Trophoblast cell (in vitro differentiated cells and primary cell): ENCODE measurements around the gene MAML3.

Experiments used
- DNase-seq, 2 donors: peaks; one replicate each; pipeline ENCODE4 v3.0.0-alpha.2; 2016
- H2AFZ ChIP-seq: 2 replicates; pipeline ENCODE4 v1.6.1; 2013; ENCODE audit warnings: low read length, moderate library complexity, mild to moderate bottlenecking; ENCODE audit not compliant: insufficient read depth, poor library complexity
- H2AK5ac ChIP-seq: 2 replicates; pipeline ENCODE4 v1.6.1; 2013; ENCODE audit warnings: mild to moderate bottlenecking, low read length
- H2BK120ac ChIP-seq: 2 replicates; pipeline ENCODE4 v1.6.1; 2013; ENCODE audit warnings: low read length, mild to moderate bottlenecking, moderate library complexity; ENCODE audit not compliant: insufficient read depth, poor library complexity
- H2BK12ac ChIP-seq: 2 replicates; pipeline ENCODE4 v1.6.1; 2013; ENCODE audit warnings: mild to moderate bottlenecking, low read length, moderate library complexity
- H2BK5ac ChIP-seq: 2 replicates; pipeline ENCODE4 v1.6.1; 2013; ENCODE audit warnings: low read length, low read depth, moderate library complexity, mild to moderate bottlenecking; ENCODE audit not compliant: poor library complexity
- H3K14ac ChIP-seq: 2 replicates; pipeline ENCODE4 v1.6.1; 2013; ENCODE audit warnings: mild to moderate bottlenecking, low read length
- H3K18ac ChIP-seq: 2 replicates; pipeline ENCODE4 v1.6.1; 2013; ENCODE audit warnings: mild to moderate bottlenecking, low read length
- H3K23ac ChIP-seq: 2 replicates; pipeline ENCODE4 v1.6.1; 2013; ENCODE audit warnings: low read length
- H3K27ac ChIP-seq: 2 replicates; pipeline ENCODE4 v1.5.1; 2013; ENCODE audit warnings: low read depth, mild to moderate bottlenecking, inconsistent platforms, low read length, moderate library complexity
- H3K27me3 ChIP-seq: 2 replicates; pipeline ENCODE4 v1.6.1; 2013; ENCODE audit warnings: inconsistent platforms, mild to moderate bottlenecking, low read length, moderate library complexity; ENCODE audit not compliant: insufficient read depth
- H3K36me3 ChIP-seq, 2 experiments: 1 replicate in 1 of 2; 2 replicates in 1 of 2; pipeline ENCODE4 v1.6.1; 2013; ENCODE audit warnings: low read length in 2 of 2, mild to moderate bottlenecking in 2 of 2, moderate library complexity in 1 of 2; ENCODE audit not compliant: insufficient read depth in 2 of 2, control insufficient read depth in 1 of 2
- H3K4ac ChIP-seq: 2 replicates; pipeline ENCODE4 v1.6.1; 2013; ENCODE audit warnings: low read depth, mild to moderate bottlenecking, low read length, moderate library complexity
- H3K4me1 ChIP-seq, 2 experiments: 1 replicate in 1 of 2; 2 replicates in 1 of 2; pipeline ENCODE4 v1.6.1; 2013; ENCODE audit warnings: low read length in 2 of 2, mild to moderate bottlenecking in 2 of 2, moderate library complexity in 1 of 2; ENCODE audit not compliant: insufficient read depth in 2 of 2, control insufficient read depth in 1 of 2
- H3K4me2 ChIP-seq: 2 replicates; pipeline ENCODE4 v1.6.1; 2013; ENCODE audit warnings: inconsistent platforms, mild to moderate bottlenecking, low read length, moderate library complexity
- H3K4me3 ChIP-seq: 2 replicates; pipeline ENCODE4 v1.5.1; 2013; ENCODE audit warnings: mild to moderate bottlenecking, low read depth, low read length, inconsistent platforms
- H3K79me1 ChIP-seq: one replicate; pipeline ENCODE4 v1.6.1; 2013; ENCODE audit warnings: low read length
- H3K79me2 ChIP-seq: 2 replicates; pipeline ENCODE4 v1.6.1; 2013; ENCODE audit warnings: low read length, mild to moderate bottlenecking; ENCODE audit not compliant: control insufficient read depth, insufficient read depth, poor library complexity
- H3K9ac ChIP-seq: 2 replicates; pipeline ENCODE4 v1.6.1; 2013; ENCODE audit warnings: mild to moderate bottlenecking, low read length
- H3K9me3 ChIP-seq: 2 replicates; pipeline ENCODE4 v1.6.1; 2013; ENCODE audit warnings: low read depth, mild to moderate bottlenecking, control low read depth, inconsistent platforms, low read length; ENCODE audit not compliant: insufficient read depth
- H4K12ac ChIP-seq: 2 replicates; pipeline ENCODE4 v1.6.1; 2013; ENCODE audit warnings: low read depth, mild to moderate bottlenecking, low read length, moderate library complexity
- H4K8ac ChIP-seq: 2 replicates; pipeline ENCODE4 v1.6.1; 2013; ENCODE audit warnings: low read depth, mild to moderate bottlenecking, low read length, moderate library complexity
- H4K91ac ChIP-seq: one replicate; pipeline ENCODE4 v1.6.1; 2013; ENCODE audit warnings: low read depth, mild to moderate bottlenecking, low read length, moderate library complexity
- WGBS: extraction: QIAGEN DNeasy Blood & Tissue Kit; methylation state at CpG from one replicate; pipeline ENCODE4 v1.1.7; 2013; ENCODE audit warnings: missing lambda C conversion rate; ENCODE audit not compliant: insufficient read length, insufficient coverage; ENCODE audit errors: extremely low coverage; 5-methylcytosine and 5-hydroxymethylcytosine counted together

MAML3 gene

DNA sequence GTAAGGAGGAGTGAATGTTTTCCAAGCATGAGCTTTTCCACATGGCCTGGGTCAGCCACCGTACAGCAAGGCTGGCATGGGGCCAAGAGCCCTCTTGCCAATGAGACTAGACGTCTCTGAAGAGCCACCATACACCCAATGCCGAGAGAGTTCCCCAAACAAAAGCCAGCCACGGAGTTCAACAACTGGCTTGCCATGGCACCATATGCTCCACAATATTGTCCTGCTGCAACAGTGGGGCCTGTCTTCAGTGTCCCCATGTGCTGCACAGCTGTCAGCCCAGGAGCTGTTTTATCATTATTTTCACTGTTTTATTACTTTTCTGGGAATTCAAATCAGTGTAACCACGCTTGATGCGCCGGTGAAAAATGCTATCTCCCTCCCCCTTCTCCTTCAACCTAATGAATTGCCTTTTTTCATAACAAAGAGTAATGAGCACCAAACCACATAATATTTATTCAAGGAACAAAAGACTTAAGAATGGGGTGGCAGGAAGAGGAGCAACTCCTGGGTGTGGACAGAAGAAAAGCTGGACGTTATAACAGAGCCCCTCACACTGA lies 18.4 kb downstream of the MAML3 start:
- H3K4me1 ChIP-seq = peaks cover 8 to 13% of the 10 kb centered on the region in 2 experiments
- no peak overlapping the region for H2BK5ac ChIP-seq
- no CpG with 5 or more reads among the region's 8 CpGs for WGBS

GRCh38 chr4:140134746-140135425 lies 19.1 kb downstream of the MAML3 start:
- Histone ChIP-seq H3K18ac (no peak overlapping the region), H3K79me1 (peaks cover 5% of the 10 kb centered on the region), H3K36me3 (no peaks in the 10 kb centered on the region), H3K4ac (no peak overlapping the region), H3K4me2 (no peak overlapping the region), H3K27me3 (no peaks in the 10 kb centered on the region), H4K12ac (no peak overlapping the region), H3K23ac (no peak overlapping the region), H3K27ac (no peak overlapping the region), H3K14ac (no peak overlapping the region), H3K4me1 (peaks cover 7 to 12% of the 10 kb centered on the region in 2 experiments), H4K91ac (no peak overlapping the region), H3K79me2 (peaks cover 2% of the 10 kb centered on the region), H2AFZ (no peak overlapping the region), H3K4me3 (no peak overlapping the region), H2BK120ac (no peak overlapping the region), H3K9ac (no peak overlapping the region), H2BK12ac (no peak overlapping the region), H2BK5ac (no peak overlapping the region), H3K9me3 (no peaks in the 10 kb centered on the region), H2AK5ac (no peak overlapping the region), H4K8ac (no peak overlapping the region)
- WGBS = no CpG with 5 or more reads among the region's 9 CpGs
- no peak for DNase-seq

More for the DNA sequence above, 18.4 kb downstream of the MAML3 start:
- Histone ChIP-seq H2BK12ac (peak overlapping the region; percentile 4), H3K27ac (no peak overlapping the region), H3K4ac (peak overlapping the region; percentile 17), H2AFZ (no peak overlapping the region), H3K4me2 (no peak overlapping the region), H3K79me2 (peaks cover 2% of the 10 kb centered on the region), H3K4me3 (no peak overlapping the region), H3K27me3 (no peaks in the 10 kb centered on the region), H3K36me3 (no peaks in the 10 kb centered on the region), H3K79me1 (peaks cover 5% of the 10 kb centered on the region), H3K9ac (no peak overlapping the region), H4K8ac (no peak overlapping the region), H3K18ac (no peak overlapping the region), H3K9me3 (peaks cover under 1% of the 10 kb centered on the region), H2BK120ac (peak overlapping the region; percentile 8), H2AK5ac (no peak overlapping the region), H4K12ac (no peak overlapping the region), H3K14ac (no peak overlapping the region), H4K91ac (no peak overlapping the region), H3K23ac (no peak overlapping the region)
- DNase-seq = no peak

DNA sequence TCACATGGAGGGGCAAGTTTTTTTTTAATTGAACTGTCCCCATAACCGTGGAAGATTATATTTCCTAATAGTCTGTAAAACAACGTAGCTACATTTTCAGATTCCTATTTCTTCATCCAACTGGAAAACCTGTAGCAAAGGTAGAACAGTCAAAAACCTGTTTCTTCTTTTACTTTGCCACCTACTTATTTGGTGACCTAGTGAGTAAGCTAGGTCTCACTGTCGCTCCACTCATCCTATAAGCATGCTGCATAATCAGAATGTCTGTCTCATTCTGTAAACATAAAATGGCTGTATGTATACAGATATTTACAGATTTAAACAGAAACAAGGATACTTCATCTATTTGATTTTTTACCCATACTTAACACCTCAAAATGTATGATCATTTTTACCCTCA lies 20.4 kb downstream of the MAML3 start:
- no peak overlapping the region for H2AFZ ChIP-seq
- H3K4me2 ChIP-seq = no peak overlapping the region
- H3K4me3 ChIP-seq = no peak overlapping the region
- no peaks in the 10 kb centered on the region for H3K27me3 ChIP-seq
- H2BK12ac ChIP-seq = no peak overlapping the region
- H3K4ac ChIP-seq = no peak overlapping the region
- H3K4me1 ChIP-seq = peaks cover 5 to 12% of the 10 kb centered on the region in 2 experiments
- H4K8ac ChIP-seq = no peak overlapping the region
- H2AK5ac ChIP-seq = no peak overlapping the region
- no peaks in the 10 kb centered on the region for H3K9me3 ChIP-seq
- H2BK120ac ChIP-seq = no peak overlapping the region
- H3K14ac ChIP-seq = no peak overlapping the region
- H4K91ac ChIP-seq = no peak overlapping the region
- H3K79me1 ChIP-seq = peaks cover 4% of the 10 kb centered on the region
- H3K23ac ChIP-seq = no peak overlapping the region
- peaks cover 2% of the 10 kb centered on the region for H3K79me2 ChIP-seq
- H4K12ac ChIP-seq = no peak overlapping the region
- DNase-seq = peak; percentile 17 to 80
- no peak overlapping the region for H2BK5ac ChIP-seq
- H3K9ac ChIP-seq = no peak overlapping the region
- no CpG with 5 or more reads among the region's 3 CpGs for WGBS
- H3K18ac ChIP-seq = no peak overlapping the region
- peaks cover 0 to under 1% of the 10 kb centered on the region in 2 experiments for H3K36me3 ChIP-seq
- no peak overlapping the region for H3K27ac ChIP-seq

DNA sequence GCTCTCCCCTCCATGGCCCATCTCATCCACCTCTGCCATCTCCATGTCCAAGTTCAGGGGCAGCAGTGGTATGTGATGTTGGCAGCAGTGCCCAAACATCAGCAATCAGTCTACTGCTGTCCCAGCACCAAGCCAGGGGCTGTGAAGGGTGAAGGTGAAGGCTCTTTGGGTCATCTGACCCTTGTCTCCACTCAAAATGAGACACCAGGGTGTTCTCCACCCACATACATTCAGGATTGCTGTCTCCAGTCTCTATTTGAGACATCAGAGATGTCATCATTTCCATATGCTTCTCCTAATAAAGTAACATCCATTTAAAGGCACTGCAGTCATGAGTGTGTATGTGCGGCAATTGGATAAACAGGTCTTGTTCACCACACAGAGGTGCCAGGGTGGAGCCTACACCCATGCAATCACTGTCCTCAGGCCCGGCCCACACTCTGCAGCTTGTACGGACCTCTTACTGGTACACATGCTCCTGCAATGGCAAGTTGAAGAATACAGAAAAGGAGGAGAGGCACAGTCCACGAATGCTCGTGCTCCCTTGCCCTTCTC lies 22.2 kb downstream of the MAML3 start:
- no peak overlapping the region for H3K23ac ChIP-seq
- no peak overlapping the region for H2BK120ac ChIP-seq
- H3K79me2 ChIP-seq = peaks cover 2% of the 10 kb centered on the region
- H2AK5ac ChIP-seq = no peak overlapping the region
- no peak for DNase-seq
- no peak overlapping the region for H2AFZ ChIP-seq
- H2BK5ac ChIP-seq = no peak overlapping the region
- no CpG with 5 or more reads among the region's 5 CpGs for WGBS
- H3K27ac ChIP-seq = no peak overlapping the region
- H2BK12ac ChIP-seq = no peak overlapping the region
- H3K4ac ChIP-seq = no peak overlapping the region
- H3K4me1 ChIP-seq = peaks cover 2 to 8% of the 10 kb centered on the region in 2 experiments
- no peaks in the 10 kb centered on the region for H3K9me3 ChIP-seq
- no peak overlapping the region for H3K4me3 ChIP-seq
- no peaks in the 10 kb centered on the region for H3K27me3 ChIP-seq
- H3K36me3 ChIP-seq = peaks cover 3 to 4% of the 10 kb centered on the region in 2 experiments
- no peak overlapping the region for H3K18ac ChIP-seq
- H4K91ac ChIP-seq = no peak overlapping the region
- no peak overlapping the region for H3K4me2 ChIP-seq
- no peak overlapping the region for H3K14ac ChIP-seq
- no peak overlapping the region for H4K12ac ChIP-seq
- peaks cover 4% of the 10 kb centered on the region for H3K79me1 ChIP-seq
- H3K9ac ChIP-seq = no peak overlapping the region
- no peak overlapping the region for H4K8ac ChIP-seq
